ENCODE results near the gene PSPC1.

DNA sequence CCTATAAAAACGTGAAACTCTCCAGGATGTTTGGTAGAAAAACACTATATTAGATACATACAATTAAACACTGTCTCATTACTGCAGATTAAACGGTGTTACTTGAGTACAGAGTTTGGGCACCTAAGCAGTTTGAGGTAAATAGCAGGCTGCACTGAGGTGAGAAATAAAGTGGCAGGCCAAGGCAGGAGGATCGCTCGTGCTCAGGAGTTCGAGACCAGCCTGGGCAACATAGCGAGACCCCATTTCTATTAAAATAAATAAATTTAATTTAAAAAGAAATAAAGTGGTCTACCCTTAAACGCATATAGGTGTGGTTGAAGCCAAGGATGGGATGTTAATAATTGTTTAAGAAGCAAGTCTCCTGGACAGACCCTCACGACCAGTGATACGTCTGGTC is 1.2 kb downstream of the PSPC1 start:
- TF ChIP-seq, protein P1, sequence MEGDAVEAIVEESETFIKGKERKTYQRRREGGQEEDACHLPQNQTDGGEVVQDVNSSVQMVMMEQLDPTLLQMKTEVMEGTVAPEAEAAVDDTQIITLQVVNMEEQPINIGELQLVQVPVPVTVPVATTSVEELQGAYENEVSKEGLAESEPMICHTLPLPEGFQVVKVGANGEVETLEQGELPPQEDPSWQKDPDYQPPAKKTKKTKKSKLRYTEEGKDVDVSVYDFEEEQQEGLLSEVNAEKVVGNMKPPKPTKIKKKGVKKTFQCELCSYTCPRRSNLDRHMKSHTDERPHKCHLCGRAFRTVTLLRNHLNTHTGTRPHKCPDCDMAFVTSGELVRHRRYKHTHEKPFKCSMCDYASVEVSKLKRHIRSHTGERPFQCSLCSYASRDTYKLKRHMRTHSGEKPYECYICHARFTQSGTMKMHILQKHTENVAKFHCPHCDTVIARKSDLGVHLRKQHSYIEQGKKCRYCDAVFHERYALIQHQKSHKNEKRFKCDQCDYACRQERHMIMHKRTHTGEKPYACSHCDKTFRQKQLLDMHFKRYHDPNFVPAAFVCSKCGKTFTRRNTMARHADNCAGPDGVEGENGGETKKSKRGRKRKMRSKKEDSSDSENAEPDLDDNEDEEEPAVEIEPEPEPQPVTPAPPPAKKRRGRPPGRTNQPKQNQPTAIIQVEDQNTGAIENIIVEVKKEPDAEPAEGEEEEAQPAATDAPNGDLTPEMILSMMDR (IDR thresholded peaks at IDR 0.05), result no peak
- TF ChIP-seq ZFX (IDR thresholded peaks at IDR 0.05; ENCODE audit: borderline replicate concordance), result no peak

Measured in 22Rv1 (cell line).